ENCODE data around the gene KRT36.

Gene KRT36

DNA sequence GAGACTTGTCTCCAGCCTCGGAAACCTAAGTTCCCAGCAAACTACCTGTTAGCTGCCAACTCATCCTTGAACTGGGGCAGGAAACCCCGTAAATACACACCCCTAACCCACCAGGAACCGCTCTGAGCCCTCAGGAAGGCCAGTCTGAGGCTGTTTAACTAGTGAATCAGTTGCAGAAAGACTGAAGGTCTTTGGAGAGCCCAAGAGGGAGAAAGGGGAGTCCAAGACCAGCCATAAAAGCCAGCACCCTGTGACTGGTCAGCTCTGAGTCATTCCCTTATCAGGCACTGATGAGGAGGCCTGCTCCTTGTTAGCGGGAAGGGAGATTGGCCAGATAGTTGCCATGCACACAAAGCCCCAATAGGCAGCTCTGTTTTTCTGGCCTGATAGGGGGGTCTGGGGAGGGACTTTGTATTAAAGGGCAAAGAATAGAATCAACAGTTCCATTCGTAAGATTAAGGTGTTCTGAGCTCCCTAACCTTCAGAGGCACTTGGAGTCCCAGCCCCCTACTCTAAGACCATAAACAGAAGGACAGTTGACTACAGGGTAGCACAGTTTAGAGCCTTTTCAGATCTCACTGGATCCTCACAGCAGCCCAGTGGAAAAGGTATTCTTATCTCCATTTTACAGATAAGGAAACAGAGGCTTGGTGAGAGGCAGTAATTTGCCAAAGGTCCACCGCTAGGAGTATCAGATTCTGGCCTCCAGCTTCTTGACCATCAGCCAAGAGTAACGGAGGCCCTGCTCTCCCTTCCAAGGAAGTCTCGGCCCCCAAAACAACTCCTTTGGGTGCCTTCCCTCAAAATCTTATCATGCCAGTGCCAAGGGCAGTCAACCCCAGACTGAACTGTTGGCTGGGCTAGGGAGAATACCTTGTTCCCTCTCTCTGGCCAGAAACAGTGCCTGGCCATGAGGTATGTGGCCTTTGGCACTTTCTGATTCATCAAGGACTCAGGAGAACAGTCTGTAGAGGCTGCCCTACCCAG, 40.6 kb upstream of the KRT36 start:
- DNase-seq (ENCODE audit: low read depth in 1 of 2, low spot score in 1 of 2): peak in 1 of 2 experiments; percentile 57

GRCh38 chr17:41529491-41529915, 39.8 kb upstream of the KRT36 start:
- TF ChIP-seq JUND (IDR thresholded peaks at IDR 0.05; ENCODE audit: low read depth): no peak
- in situ Hi-C loops (cut with HindIII; ENCODE audit: low pct_unique_long_range_greater_than_20kb, low sequenced_read_pairs): no loop called here

More for the DNA sequence above, 40.6 kb upstream of the KRT36 start:
- TF ChIP-seq JUND (IDR thresholded peaks at IDR 0.05; ENCODE audit: low read depth): no peak
- in situ Hi-C loops (cut with HindIII; ENCODE audit: low pct_unique_long_range_greater_than_20kb, low sequenced_read_pairs): no loop called here

GRCh38 chr17:41528959-41529353, 39.2 kb upstream of the KRT36 start:
- TF ChIP-seq JUND (IDR thresholded peaks at IDR 0.05; ENCODE audit: low read depth): no peak
- in situ Hi-C loops (cut with HindIII; ENCODE audit: low pct_unique_long_range_greater_than_20kb, low sequenced_read_pairs): no loop called here
- peak in 1 of 2 experiments; percentile 83 for DNase-seq (ENCODE audit: low read depth in 1 of 2, low spot score in 1 of 2)

More at GRCh38 chr17:41529491-41529915, 39.8 kb upstream of the KRT36 start:
- DNase-seq (ENCODE audit: low read depth in 1 of 2, low spot score in 1 of 2): peak in 1 of 2 experiments; percentile 84

- DNase-seq (ENCODE audit: low read depth in 1 of 2, low spot score in 1 of 2): peak in 1 of 2 experiments; percentile 70
- in situ Hi-C loops (cut with HindIII; ENCODE audit: low pct_unique_long_range_greater_than_20kb, low sequenced_read_pairs): no loop called here
- peak; percentile 3; the same call in 1 of the 2 replicates for TF ChIP-seq JUND (IDR thresholded peaks at IDR 0.05; ENCODE audit: low read depth)
Observed at GRCh38 chr17:41527063-41528023, 37.6 kb upstream of the KRT36 start.

DNA sequence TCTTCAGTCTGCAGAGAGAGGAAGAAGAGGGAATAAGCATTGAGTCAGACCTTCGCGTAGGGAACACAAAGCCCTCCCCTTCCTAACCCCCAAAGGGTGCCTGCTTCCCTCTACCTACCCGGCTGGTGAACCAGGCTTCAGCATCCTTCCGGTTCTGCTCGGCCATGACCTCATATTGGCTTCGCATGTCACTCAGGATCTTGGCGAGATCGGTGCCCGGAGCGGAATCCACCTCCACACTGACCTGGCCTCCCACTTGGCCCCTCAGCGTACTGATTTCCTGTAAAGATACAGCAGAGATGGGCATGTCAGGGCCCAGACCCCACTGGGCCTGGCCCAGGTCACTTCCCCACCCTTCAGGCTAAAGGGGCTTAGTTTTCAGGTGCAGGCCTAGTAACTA, 34.6 kb upstream of the KRT36 start:
- in situ Hi-C loops (cut with HindIII; ENCODE audit: low pct_unique_long_range_greater_than_20kb, low sequenced_read_pairs): no loop called here
- no peak; the same call in 1 of the 2 replicates for TF ChIP-seq JUND (IDR thresholded peaks at IDR 0.05; ENCODE audit: low read depth)
- DNase-seq (ENCODE audit: low read depth in 1 of 2, low spot score in 1 of 2): peak in 1 of 2 experiments; percentile 85

DNA sequence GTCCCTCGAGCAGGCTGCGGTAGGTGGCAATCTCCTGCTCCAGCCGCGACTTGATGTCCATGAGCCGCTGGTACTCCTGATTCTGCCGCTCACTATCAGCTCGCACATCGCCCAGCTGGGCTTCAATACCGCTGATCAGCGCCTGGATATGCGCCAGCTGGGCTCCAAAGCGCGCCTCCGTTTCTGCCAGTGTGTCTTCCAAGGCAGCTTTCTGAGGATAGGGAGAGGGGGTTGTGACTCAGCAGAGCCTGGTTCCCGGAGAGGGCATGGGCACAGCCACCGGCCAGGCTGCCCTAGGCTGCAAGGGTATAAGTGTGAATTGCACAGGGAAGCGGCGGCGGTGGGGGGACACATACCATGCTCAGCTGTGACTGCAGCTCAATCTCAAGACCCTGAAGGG, 34.1 kb upstream of the KRT36 start:
- DNase-seq (ENCODE audit: low read depth in 1 of 2, low spot score in 1 of 2): peak in 1 of 2 experiments; percentile 84
- TF ChIP-seq JUND (IDR thresholded peaks at IDR 0.05; ENCODE audit: low read depth): no peak
- in situ Hi-C loops (cut with HindIII; ENCODE audit: low pct_unique_long_range_greater_than_20kb, low sequenced_read_pairs): no loop called here

GRCh38 chr17:41523225-41523593, 33.5 kb upstream of the KRT36 start:
- in situ Hi-C loops (cut with HindIII; ENCODE audit: low pct_unique_long_range_greater_than_20kb, low sequenced_read_pairs): no loop called here
- TF ChIP-seq JUND (IDR thresholded peaks at IDR 0.05; ENCODE audit: low read depth): no peak

GRCh38 chr17:41522301-41523224, 32.9 kb upstream of the KRT36 start:
- in situ Hi-C loops (cut with HindIII; ENCODE audit: low pct_unique_long_range_greater_than_20kb, low sequenced_read_pairs): no loop called here

More at GRCh38 chr17:41523225-41523593, 33.5 kb upstream of the KRT36 start:
- DNase-seq (ENCODE audit: low read depth in 1 of 2, low spot score in 1 of 2): peak in 1 of 2 experiments; percentile 68

GRCh38 chr17:41521574-41522261, 32.0 kb upstream of the KRT36 start:
- no peak; the same call in 1 of the 2 replicates for TF ChIP-seq JUND (IDR thresholded peaks at IDR 0.05; ENCODE audit: low read depth)
- in situ Hi-C loops (cut with HindIII; ENCODE audit: low pct_unique_long_range_greater_than_20kb, low sequenced_read_pairs): no loop called here
- DNase-seq (ENCODE audit: low read depth in 1 of 2, low spot score in 1 of 2): no peak

More at GRCh38 chr17:41522301-41523224, 32.9 kb upstream of the KRT36 start:
- DNase-seq (ENCODE audit: low read depth in 1 of 2, low spot score in 1 of 2): peak in 1 of 2 experiments; percentile 98
- TF ChIP-seq JUND (IDR thresholded peaks at IDR 0.05; ENCODE audit: low read depth): peak; percentile 70; the same call in 1 of the 2 replicates

GRCh38 chr17:41520821-41521521, 31.3 kb upstream of the KRT36 start:
- in situ Hi-C loops (cut with HindIII; ENCODE audit: low pct_unique_long_range_greater_than_20kb, low sequenced_read_pairs): no loop called here
- no peak for TF ChIP-seq JUND (IDR thresholded peaks at IDR 0.05; ENCODE audit: low read depth)
- DNase-seq (ENCODE audit: low read depth in 1 of 2, low spot score in 1 of 2): no peak
